Measurements from ENCODE around the gene AGTPBP1. TPM values are rescaled to one million over a fixed set of nuclear protein-coding genes. Genes with fewer than 3 reads are reported as not detected.
A peak's percentile ranks its signal among the peaks of the same experiment; 100 is the strongest.
"Not testable (repeated sequence)": the region's sequence is repeated elsewhere in the genome, so short reads cannot be mapped to it uniquely, and the experiment has no call there.

The AGTPBP1 gene
- total RNA-seq = 4.3 TPM

- DNase-seq (ENCODE audit: low spot score) = peak; percentile 96
- peak; percentile 97 for ATAC-seq
These were observed at the start of gene AGTPBP1 for GRCh38 chr9:85741875-85742596. AGTPBP1 (minus strand) TSS chr9:85741954; CDS start chr9:85712533, 29,421 bp downstream.

DNA sequence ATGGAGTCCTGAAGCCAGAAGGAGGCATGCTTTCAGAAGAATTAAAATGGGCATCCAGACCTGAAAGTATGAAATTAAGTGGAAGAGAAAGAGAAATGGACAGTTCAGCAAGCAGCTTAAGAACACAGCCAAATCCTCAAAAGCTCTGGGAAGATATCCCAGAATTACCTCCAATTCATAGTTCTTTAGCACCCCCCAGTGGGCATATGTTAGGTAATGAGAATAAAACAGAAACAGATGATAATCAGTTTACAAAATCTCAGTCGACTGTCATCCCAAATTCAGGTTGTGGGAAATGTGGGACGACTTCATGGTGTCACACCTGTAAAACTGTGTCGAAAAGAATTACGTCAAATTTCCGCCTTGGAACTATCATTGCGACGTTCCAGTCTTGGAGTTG, 44.4 kb upstream of the AGTPBP1 start:
- ATAC-seq = peak; percentile 99
- DNase-seq (ENCODE audit: low spot score) = not testable (repeated sequence)

DNA sequence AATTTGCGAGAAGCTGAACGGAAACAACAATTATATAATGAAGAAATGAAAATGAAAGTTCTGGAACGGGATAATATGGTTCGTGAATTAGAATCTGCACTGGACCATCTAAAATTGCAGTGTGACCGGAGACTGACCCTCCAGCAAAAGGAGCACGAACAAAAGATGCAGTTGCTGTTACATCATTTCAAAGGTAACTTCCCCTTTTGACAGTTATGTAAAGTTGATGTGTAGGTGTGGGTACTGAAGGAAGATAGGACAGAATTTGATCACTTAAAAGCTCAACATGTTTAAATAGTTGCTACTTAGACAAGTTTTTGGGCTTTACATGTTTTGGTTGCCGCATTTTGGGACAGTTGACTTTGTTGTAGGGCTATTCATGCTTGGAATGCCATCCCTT, 32.1 kb upstream of the AGTPBP1 start:
- not testable (repeated sequence) for DNase-seq (ENCODE audit: low spot score); ATAC-seq

DNA sequence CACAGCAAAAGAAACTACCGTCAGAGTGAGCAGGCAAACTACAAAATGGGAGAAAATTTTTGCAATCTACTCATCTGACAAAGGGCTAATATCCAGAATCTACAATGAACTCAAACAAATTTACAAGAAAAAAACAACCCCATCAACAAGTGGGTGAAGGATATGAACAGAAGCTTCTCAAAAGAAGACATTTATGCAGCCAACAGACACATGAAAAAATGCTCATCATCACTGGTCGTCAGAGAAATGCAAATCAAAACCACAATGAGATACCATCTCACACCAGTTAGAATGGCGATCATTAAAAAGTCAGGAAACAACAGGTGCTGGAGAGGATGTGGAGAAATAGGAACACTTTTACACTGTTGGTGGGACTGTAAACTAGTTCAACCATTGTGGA, 20.0 kb upstream of the AGTPBP1 start:
- not testable (repeated sequence) for DNase-seq (ENCODE audit: low spot score); ATAC-seq

DNA sequence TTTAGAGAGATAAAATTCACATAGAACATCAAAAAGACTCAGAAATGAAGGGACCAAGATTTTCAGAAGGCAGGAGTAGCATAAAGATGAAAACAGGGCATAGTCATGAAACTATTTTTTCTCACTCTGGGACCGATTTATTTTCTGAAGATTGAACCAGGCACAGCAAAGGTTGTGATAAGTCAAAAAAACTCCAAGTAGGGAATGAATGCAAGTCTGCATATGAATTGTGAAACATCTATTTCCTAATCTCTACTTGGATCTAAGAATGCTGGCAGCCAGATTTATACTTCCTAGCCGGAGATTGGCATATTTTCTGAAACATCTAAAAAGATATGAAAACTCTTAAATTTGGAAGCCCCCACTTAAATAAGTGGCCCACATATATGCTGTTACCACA, 16.0 kb upstream of the AGTPBP1 start:
- not testable (repeated sequence) for DNase-seq (ENCODE audit: low spot score); ATAC-seq

- ATAC-seq = not testable (repeated sequence)
These were observed 14.5 kb upstream of the AGTPBP1 start for GRCh38 chr9:85756216-85756615.

GRCh38 chr9:85746309-85746708, 4.6 kb upstream of the AGTPBP1 start:
- DNase-seq (ENCODE audit: low spot score) (no peak), ATAC-seq (no peak)

More at GRCh38 chr9:85756216-85756615, 14.5 kb upstream of the AGTPBP1 start:
- DNase-seq (ENCODE audit: low spot score) = not testable (repeated sequence)

- DNase-seq (ENCODE audit: low spot score) = no peak
- ATAC-seq = no peak
These were observed 3.4 kb upstream of the AGTPBP1 start for GRCh38 chr9:85745203-85745602.

- ATAC-seq = no peak
- no peak for DNase-seq (ENCODE audit: low spot score)
These were observed 2.7 kb upstream of the AGTPBP1 start for GRCh38 chr9:85744480-85744879.

DNA sequence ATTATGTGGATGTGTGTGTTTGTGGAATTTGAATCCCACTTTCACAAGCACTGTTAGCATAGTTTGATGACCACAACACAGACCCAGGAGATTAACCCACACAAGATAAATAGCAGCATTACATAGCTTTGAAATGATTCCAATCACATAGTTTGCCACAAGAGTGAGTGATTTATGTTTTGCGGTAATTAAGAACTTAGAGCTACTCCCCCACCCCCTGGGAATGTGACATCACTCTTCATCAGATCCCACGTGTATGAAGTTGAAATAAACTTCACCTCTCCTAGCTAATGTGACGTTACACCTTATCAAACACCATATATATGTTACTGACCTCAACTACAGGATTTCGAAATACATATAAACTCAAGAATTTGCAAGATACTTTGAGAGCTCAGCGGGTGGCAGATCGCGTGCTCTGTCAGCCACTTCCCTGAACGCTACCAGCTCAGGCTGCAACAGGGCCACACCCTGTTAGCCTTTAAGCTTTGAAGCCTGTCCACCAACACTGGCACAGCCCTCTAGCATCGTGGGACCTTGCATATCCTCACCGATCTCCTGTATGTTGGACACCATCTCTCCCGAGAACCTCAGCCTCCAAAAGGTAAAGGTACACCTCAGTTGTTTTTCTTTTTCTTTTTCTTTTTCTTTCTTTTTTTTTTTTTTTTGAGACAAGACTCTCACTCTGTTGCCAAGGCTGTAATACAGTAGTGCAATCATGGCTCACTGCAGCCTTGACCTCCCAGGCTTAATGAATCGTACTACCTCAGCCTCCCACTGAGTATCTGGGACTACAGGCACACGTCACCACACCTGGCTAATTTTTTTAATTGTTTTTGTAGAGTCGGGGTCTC, 1.7 kb upstream of the AGTPBP1 start:
- ATAC-seq = no peak
- DNase-seq (ENCODE audit: low spot score) = no peak

DNA sequence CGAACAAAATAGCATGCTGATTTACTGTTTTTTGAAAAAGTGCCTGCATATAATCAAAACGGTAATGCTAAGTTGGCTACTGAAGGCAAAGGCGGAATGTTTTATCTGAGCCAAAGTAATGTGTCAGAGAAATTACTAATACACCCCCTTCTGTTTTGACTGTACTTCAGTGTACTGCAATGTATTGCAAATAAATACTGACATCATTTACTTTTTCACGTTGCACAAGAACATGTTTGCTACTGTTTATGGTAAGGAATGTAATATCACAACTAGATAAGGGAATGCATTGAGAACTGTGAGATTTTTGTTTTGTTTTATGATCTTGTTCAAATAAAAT, 813 bp upstream of the AGTPBP1 start:
- DNase-seq (ENCODE audit: low spot score) (no peak), ATAC-seq (no peak)

DNA sequence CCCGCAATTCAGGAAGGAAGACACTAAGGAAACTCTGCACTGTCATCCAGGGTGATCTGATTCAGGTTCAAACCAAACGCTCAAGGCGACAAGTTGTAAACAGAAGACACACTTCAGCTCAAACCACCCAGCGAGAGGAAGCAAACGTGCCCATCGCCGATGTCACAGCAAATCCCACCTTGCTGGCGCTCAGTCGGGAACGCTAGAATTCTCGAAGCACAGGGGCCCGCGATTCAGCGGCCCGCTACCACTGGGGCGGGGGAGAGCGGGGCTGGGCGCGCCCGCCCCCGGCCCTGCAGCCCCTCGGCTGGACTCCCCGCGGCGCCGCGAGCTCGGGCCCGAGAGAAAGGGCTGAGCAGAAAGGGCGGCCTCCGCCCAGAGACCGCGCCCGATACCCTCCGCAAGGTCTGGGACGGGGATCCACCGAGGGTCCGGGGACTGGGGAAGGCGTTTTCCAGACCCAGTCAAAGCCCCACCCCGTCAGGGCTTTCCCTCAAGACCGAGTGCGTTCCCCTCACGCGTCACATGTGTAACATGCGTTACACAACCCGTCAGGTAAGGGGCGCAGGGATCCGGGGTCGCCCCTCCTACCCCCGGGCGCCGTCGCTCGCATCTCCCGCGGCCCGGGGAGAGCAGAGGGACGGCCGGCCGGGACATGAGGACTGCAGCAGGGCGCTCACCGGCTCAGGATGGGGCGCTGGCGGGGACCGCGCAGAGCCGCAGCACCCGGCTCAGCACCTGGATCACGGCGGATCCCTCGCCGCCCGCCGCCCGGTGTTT, 469 bp downstream of the AGTPBP1 start:
- DNase-seq (ENCODE audit: low spot score) (no peak), ATAC-seq (peak; percentile 58)

- ATAC-seq (no peak), DNase-seq (ENCODE audit: low spot score) (no peak)
These were observed 1.0 kb downstream of the AGTPBP1 start for GRCh38 chr9:85740787-85741094.

DNA sequence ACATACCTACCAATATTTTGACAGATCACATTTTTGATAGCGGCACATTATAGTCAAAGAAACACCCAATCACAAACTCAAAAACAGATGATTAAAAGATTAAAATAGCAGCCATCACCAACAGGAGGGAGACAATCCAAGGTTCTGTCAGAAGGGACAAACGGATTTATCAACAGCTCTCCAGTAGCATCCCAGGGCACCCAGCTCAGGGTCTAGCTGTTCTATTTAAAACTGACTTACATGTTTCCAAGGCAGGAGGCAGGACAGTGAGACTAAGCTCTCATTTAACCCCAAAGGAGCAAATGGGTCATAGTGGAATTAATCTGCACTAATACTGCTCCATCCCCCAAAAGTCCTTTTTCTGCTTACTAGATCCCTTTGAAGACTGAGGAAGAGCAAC, 3.2 kb downstream of the AGTPBP1 start:
- ATAC-seq = no peak

GRCh38 chr9:85737671-85738070, 4.1 kb downstream of the AGTPBP1 start:
- DNase-seq (ENCODE audit: low spot score) (no peak), ATAC-seq (no peak)

More for the DNA sequence above, 3.2 kb downstream of the AGTPBP1 start:
- DNase-seq (ENCODE audit: low spot score) = no peak

DNA sequence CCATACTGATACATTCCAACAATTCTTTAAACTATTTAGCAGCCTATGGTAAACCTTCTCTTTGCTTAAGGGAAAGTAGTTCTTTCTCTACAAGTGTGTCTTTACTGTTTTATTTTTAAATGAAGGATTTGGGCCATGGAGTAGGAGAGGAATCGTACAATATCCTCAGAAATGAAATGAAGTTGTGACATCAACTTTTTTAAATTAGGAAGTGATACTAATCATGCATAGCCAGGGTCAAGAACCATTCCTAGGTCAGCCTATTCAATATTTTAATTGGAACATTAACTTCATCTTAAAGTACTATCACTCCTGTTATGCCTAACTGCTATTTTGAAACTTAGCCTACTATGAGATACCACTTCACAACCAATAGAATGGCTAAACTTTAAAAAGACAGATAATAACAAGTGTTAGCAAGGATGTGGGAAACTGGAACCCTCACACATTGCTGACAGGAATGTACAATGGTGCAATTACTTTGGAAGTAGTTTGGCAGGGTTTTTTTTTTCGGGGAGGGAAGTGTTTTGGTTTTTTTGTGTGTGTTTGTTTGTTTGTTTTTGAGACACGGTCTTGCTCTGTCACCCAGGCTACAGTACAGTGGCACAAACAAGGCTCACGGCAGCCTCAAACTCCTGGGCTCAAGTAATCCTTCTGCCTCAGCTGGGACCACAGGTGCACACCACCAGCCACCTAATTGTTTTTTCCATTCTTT, 10.7 kb downstream of the AGTPBP1 start:
- no peak for ATAC-seq
- no peak for DNase-seq (ENCODE audit: low spot score)

- ATAC-seq = peak; percentile 47
These were observed 11.9 kb downstream of the AGTPBP1 start for GRCh38 chr9:85729882-85730281.

DNA sequence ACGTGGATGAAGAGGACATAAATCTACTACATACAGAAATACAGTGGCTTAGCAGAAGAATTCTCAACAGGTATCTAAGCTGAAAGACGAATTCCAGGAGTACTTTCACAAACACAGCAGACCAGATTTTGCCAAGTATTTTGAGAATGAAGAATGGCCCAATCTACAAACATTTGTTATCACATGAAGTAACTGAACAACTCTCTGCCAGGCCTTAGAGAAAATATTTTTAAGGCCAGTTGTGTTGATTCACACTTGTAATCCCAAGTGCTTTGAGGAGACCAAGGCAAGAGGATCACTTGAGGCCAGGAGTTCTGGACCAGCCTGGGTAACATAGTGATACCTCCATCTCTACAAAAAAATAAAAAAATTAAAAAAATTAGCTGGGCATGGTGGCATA, 14.3 kb downstream of the AGTPBP1 start:
- no peak for DNase-seq (ENCODE audit: low spot score)
- ATAC-seq = no peak

More at GRCh38 chr9:85729882-85730281, 11.9 kb downstream of the AGTPBP1 start:
- DNase-seq (ENCODE audit: low spot score) = no peak

DNA sequence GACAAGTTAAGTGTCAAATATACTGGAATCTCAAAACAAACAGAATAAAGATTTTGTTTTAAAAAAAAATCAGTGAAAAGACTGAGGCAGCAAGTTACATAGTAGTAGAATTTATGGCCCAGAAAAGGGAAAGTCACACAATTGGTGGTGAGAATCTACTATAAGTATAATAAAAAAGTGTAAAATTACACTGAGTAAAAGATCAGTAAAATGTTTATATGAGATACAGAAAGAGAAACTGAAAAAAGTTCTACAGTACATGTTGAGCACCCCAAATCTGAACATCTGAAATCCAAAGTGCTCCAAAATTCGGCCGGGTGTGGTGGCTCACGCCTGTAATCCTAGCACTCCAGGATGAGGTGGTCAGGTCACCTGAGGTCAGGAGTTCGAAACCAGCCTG, 15.0 kb downstream of the AGTPBP1 start:
- no peak for DNase-seq (ENCODE audit: low spot score)
- ATAC-seq = no peak

GRCh38 chr9:85723215-85723614, 18.5 kb downstream of the AGTPBP1 start:
- DNase-seq (ENCODE audit: low spot score) (no peak), ATAC-seq (no peak)

- not testable (repeated sequence) for DNase-seq (ENCODE audit: low spot score); ATAC-seq
These were observed 22.3 kb downstream of the AGTPBP1 start for GRCh38 chr9:85719411-85719810.
